OCI-LY1 (cell line): ENCODE results near the gene PLVAP.

Experiments used
- H2AFZ ChIP-seq: fragments of 200-600 bp; sonication (generic), shearing (Covaris generic); 2 replicates; pipeline ENCODE4 v1.6.0; 2014; ENCODE audit warnings: antibody characterized with exemption, mild to moderate bottlenecking, low read length
- H3F3A ChIP-seq: fragments of 200-600 bp; sonication (generic), shearing (Covaris generic); 2 replicates; pipeline ENCODE4 v1.6.0; 2014; ENCODE audit warnings: mild to moderate bottlenecking, antibody characterized with exemption, low read length, moderate library complexity; ENCODE audit not compliant: insufficient read depth
- H3K27ac ChIP-seq: fragments of 200-600 bp; sonication (generic); 2 replicates; pipeline ENCODE4 v1.5.1; 2014; ENCODE audit warnings: low read length, mixed run types, mild to moderate bottlenecking, low read depth; ENCODE audit not compliant: poor library complexity, severe bottlenecking
- H3K27me3 ChIP-seq: fragments of 200-600 bp; sonication (generic); 2 replicates; pipeline ENCODE4 v1.6.0; 2014; ENCODE audit warnings: antibody characterized with exemption, mild to moderate bottlenecking, low read length, moderate library complexity; ENCODE audit not compliant: insufficient read depth
- H3K36me3 ChIP-seq: fragments of 200-600 bp; sonication (generic); 2 replicates; pipeline ENCODE4 v1.6.1; 2014; ENCODE audit warnings: mild to moderate bottlenecking, antibody characterized with exemption, low read length, moderate library complexity, mixed read lengths; ENCODE audit not compliant: insufficient read depth
- H3K4me1 ChIP-seq: fragments of 200-600 bp; sonication (generic); 2 replicates; pipeline ENCODE4 v1.5.1; 2014; ENCODE audit warnings: mild to moderate bottlenecking, low read length, moderate library complexity; ENCODE audit not compliant: insufficient read depth, severe bottlenecking
- H3K4me2 ChIP-seq: fragments of 200-600 bp; sonication (generic), shearing (Covaris generic); 2 replicates; pipeline ENCODE4 v1.6.1; 2014; ENCODE audit warnings: low read length
- H3K4me3 ChIP-seq: fragments of 200-600 bp; sonication (generic); 2 replicates; pipeline ENCODE4 v1.5.1; 2014; ENCODE audit warnings: low read length, low read depth, mild to moderate bottlenecking, mixed read lengths; ENCODE audit not compliant: poor library complexity, severe bottlenecking
- H3K79me2 ChIP-seq: fragments of 200-600 bp; shearing (Covaris generic); 2 replicates; pipeline ENCODE4 v1.6.1; 2016; ENCODE audit warnings: mixed run types, low read length, mixed read lengths; ENCODE audit not compliant: insufficient read depth
- H3K9ac ChIP-seq: fragments of 200-600 bp; sonication (generic), shearing (Covaris generic); 2 replicates; pipeline ENCODE4 v1.6.1; 2014; ENCODE audit warnings: mild to moderate bottlenecking, low read length, mixed read lengths
- H3K9me2 ChIP-seq: fragments of 200-600 bp; sonication (generic), shearing (Covaris generic); 2 replicates; pipeline ENCODE4 v1.6.1; 2014; ENCODE audit warnings: low read depth, mild to moderate bottlenecking, low read length, mixed read lengths
- H3K9me3 ChIP-seq: fragments of 200-600 bp; shearing (Covaris generic); 2 replicates; pipeline ENCODE4 v1.6.1; 2014; ENCODE audit warnings: low read length, mixed read lengths
- H4K20me1 ChIP-seq: fragments of 200-600 bp; sonication (generic), shearing (Covaris generic); 2 replicates; pipeline ENCODE4 v1.6.0; 2016; ENCODE audit warnings: mild to moderate bottlenecking, low read length; ENCODE audit not compliant: insufficient read depth
- CTCF ChIP-seq: fragments of 200-600 bp; sonication (generic), shearing (Covaris generic); IDR thresholded peaks from 2 replicates; pipeline ENCODE4 v1.5.1; 2017; ENCODE audit warnings: mild to moderate bottlenecking, antibody characterized with exemption, low read length, moderate library complexity, mixed read lengths
- EZH2 ChIP-seq: fragments of 200-600 bp; sonication (generic), shearing (Covaris generic); IDR thresholded peaks from 2 replicates; pipeline ENCODE4 v1.8.0; 2017; ENCODE audit warnings: borderline replicate concordance, mixed run types, mild to moderate bottlenecking, antibody characterized with exemption, low read length, moderate library complexity, mixed read lengths

PLVAP gene

DNA sequence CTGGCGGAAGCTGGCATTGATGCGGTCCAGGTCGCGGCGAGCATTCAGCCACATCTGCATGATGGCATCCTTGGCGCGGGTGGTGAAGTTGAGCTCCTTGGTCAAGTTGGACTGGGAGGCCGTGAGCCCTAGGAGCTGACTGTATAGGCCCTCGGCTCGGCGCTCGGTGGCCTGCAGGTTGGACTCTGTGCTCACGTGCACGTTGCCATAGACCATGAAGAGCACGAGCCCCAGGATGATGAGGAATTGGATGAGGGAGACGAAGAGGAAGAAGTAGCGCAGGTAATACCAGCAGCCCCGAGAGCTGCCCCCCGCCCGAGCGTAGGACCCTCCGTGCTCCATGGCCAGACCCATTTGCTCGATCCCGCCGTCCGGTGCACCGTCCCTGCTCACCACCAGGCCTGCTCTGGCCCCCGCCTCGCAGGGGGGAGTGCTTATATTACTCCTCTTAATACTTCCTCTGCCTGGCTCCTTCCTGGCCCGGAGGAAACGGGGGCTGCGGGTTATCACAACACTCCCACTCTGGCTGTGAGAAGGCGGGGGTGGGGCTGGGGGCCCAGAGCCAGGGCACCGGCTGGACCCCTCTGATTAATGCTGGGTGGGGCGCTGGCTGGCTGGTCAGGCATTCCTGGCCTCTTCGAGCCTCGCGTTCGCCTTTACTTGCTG is at the start of gene PLVAP:
TSS of gene PLVAP (minus strand) at position 408 of the 666 bp plus-strand sequence. CDS start at position 354, 54 bp downstream.
- no peak within 1 kb of the TSS for H3K4me2 ChIP-seq
- H3K4me3 ChIP-seq, result no peak within 1 kb of the TSS
- H3K9ac ChIP-seq, result no peak within 1 kb of the TSS
- H3K27me3 ChIP-seq, result no peaks in the 10 kb centered on the region
- TF ChIP-seq CTCF (no peak), EZH2 (no peak)
- no peaks in the 10 kb centered on the region for H3K9me2 ChIP-seq
- H3K36me3 ChIP-seq, result no peaks in the 10 kb centered on the region; the same call in 1 of the 2 replicates
- no peaks in the 10 kb centered on the region; the same call in 1 of the 2 replicates for H3K9me3 ChIP-seq
- no peaks in the 10 kb centered on the region for H3F3A ChIP-seq
- H3K27ac ChIP-seq, result no peak within 1 kb of the TSS
- H2AFZ ChIP-seq, result no peak within 1 kb of the TSS
- H4K20me1 ChIP-seq, result no peaks in the 10 kb centered on the region
- peaks cover 3% of the 10 kb centered on the region for H3K4me1 ChIP-seq
- no peaks in the 10 kb centered on the region for H3K79me2 ChIP-seq

- H3K36me3 ChIP-seq, result no peaks in the 10 kb centered on the region
- H2AFZ ChIP-seq, result no peak overlapping the region
- H3K4me2 ChIP-seq, result peak overlapping the region; percentile 39; the same call in 1 of the 2 replicates
- H3K9me3 ChIP-seq, result no peaks in the 10 kb centered on the region
- H3K9me2 ChIP-seq, result no peaks in the 10 kb centered on the region
- TF ChIP-seq CTCF (peak; percentile 66), EZH2 (no peak)
- no peak overlapping the region for H3K27ac ChIP-seq
- H3K9ac ChIP-seq, result no peak overlapping the region
- H3F3A ChIP-seq, result no peaks in the 10 kb centered on the region
- no peaks in the 10 kb centered on the region for H4K20me1 ChIP-seq
- H3K79me2 ChIP-seq, result no peaks in the 10 kb centered on the region
- H3K4me3 ChIP-seq, result peak overlapping the region; percentile 18
- peaks cover 26% of the 10 kb centered on the region for H3K4me1 ChIP-seq
- no peaks in the 10 kb centered on the region; the same call in 1 of the 2 replicates for H3K27me3 ChIP-seq
Measured at GRCh38 chr19:17424743-17425365, 47.7 kb upstream of the PLVAP start.

- no peak for TF ChIP-seq CTCF
- no peak for TF ChIP-seq EZH2
- Histone ChIP-seq H3K36me3 (no peaks in the 10 kb centered on the region), H4K20me1 (no peaks in the 10 kb centered on the region), H2AFZ (no peak overlapping the region), H3K4me1 (peaks cover 33% of the 10 kb centered on the region), H3K9me2 (no peaks in the 10 kb centered on the region), H3F3A (no peaks in the 10 kb centered on the region), H3K9ac (no peak overlapping the region), H3K27me3 (no peaks in the 10 kb centered on the region), H3K4me2 (no peak overlapping the region), H3K27ac (no peak overlapping the region), H3K4me3 (no peak overlapping the region), H3K9me3 (no peaks in the 10 kb centered on the region), H3K79me2 (no peaks in the 10 kb centered on the region)
Measured at GRCh38 chr19:17423429-17424208, 46.5 kb upstream of the PLVAP start.
